Measurements from ENCODE around the gene KREMEN1.
"Not testable (repeated sequence)": the region's sequence is repeated elsewhere in the genome, so short reads cannot be mapped to it uniquely, and the experiment has no call there.

KREMEN1 gene, protein sequence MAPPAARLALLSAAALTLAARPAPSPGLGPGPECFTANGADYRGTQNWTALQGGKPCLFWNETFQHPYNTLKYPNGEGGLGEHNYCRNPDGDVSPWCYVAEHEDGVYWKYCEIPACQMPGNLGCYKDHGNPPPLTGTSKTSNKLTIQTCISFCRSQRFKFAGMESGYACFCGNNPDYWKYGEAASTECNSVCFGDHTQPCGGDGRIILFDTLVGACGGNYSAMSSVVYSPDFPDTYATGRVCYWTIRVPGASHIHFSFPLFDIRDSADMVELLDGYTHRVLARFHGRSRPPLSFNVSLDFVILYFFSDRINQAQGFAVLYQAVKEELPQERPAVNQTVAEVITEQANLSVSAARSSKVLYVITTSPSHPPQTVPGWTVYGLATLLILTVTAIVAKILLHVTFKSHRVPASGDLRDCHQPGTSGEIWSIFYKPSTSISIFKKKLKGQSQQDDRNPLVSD
- long read RNA-seq, donor 1, full-length matches to known transcripts = 1 of 1 reads
- long read RNA-seq, donor 1, partial matches to known transcripts = 0 of 1 reads
- long read RNA-seq, donor 1, other reads (novel, unspliced or antisense) = 0 of 1 reads
- long read RNA-seq, donor 2, full-length matches to known transcripts = 3 of 3 reads
- long read RNA-seq, donor 2, partial matches to known transcripts = 0 of 3 reads
- long read RNA-seq, donor 2, other reads (novel, unspliced or antisense) = 0 of 3 reads
- long read RNA-seq, donor 3, partial matches to known transcripts = 0 of 1 reads
- long read RNA-seq, donor 3, other reads (novel, unspliced or antisense) = 0 of 1 reads
- long read RNA-seq, donor 4, full-length matches to known transcripts = 2 of 2 reads
- long read RNA-seq, donor 4, partial matches to known transcripts = 0 of 2 reads
- long read RNA-seq, donor 4, other reads (novel, unspliced or antisense) = 0 of 2 reads
- long read RNA-seq, donor 5, full-length matches to known transcripts = 4 of 4 reads
- long read RNA-seq, donor 5, partial matches to known transcripts = 0 of 4 reads
- long read RNA-seq, donor 5, other reads (novel, unspliced or antisense) = 0 of 4 reads
- long read RNA-seq, donor 6, full-length matches to known transcripts = 1 of 1 reads
- long read RNA-seq, donor 6, partial matches to known transcripts = 0 of 1 reads
- long read RNA-seq, donor 6, other reads (novel, unspliced or antisense) = 0 of 1 reads
- long read RNA-seq, donor 7, full-length matches to known transcripts = 5 of 5 reads
- long read RNA-seq, donor 7, partial matches to known transcripts = 0 of 5 reads
- long read RNA-seq, donor 7, other reads (novel, unspliced or antisense) = 0 of 5 reads
- long read RNA-seq, donor 8, partial matches to known transcripts = 13 of 13 reads
- long read RNA-seq, donor 8, other reads (novel, unspliced or antisense) = 0 of 13 reads

DNA sequence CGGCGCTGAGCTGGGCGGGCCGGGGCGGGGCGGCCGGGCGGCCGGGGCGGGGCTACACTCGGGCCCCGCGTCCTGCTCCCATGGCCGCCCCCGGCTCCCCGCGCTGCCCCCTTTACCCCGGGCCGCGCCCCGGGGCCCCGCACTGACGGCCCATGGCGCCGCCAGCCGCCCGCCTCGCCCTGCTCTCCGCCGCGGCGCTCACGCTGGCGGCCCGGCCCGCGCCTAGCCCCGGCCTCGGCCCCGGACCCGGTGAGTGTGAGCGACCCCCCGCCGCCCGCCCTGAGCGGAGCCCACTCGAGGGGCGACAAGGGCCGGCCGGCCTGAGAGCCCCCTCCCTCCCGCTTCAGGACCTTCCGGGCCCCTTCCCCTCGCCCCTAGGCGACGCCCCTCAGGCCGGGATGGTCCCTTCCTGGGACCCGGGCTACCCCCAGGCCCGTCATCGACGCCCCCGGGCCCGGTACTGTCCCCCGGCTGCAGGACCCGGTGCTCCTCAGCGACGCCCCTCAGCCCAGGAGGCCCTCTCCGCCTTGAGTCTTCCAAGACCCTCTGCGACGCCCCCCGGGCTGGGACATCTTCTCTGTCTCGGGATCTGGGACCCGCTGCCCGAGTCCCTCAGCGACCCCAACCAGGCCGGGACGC, at the start of gene KREMEN1:
KREMEN1 (plus strand) TSS at position 57 of the 639 bp plus-strand sequence; CDS start at position 153, 96 bp downstream.
- DNase-seq = peak; percentile 65

- DNase-seq = no peak
Observed at GRCh38 chr22:29023172-29023796, 49.6 kb upstream of the KREMEN1 start.

GRCh38 chr22:29026579-29026978, 46.3 kb upstream of the KREMEN1 start:
- no peak for DNase-seq

DNA sequence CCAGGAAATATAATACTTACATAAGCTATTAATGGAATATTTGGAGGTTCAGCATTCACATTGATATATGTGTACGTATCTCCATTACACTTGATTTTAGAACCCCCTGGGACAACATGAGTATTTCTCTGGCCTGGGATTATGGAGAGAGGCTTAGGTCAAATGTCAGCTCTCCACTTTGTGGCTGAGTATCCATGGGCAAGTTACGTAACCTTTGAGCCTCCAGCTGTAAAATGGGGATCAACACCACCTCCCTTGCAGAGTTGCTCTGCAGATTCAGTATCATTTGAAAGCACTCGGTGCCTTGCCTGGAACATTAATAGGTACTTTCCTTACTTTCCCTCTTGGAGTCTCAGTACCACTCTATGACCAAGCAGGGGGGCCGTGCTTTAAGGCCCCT, 44.4 kb upstream of the KREMEN1 start:
- DNase-seq = no peak

DNA sequence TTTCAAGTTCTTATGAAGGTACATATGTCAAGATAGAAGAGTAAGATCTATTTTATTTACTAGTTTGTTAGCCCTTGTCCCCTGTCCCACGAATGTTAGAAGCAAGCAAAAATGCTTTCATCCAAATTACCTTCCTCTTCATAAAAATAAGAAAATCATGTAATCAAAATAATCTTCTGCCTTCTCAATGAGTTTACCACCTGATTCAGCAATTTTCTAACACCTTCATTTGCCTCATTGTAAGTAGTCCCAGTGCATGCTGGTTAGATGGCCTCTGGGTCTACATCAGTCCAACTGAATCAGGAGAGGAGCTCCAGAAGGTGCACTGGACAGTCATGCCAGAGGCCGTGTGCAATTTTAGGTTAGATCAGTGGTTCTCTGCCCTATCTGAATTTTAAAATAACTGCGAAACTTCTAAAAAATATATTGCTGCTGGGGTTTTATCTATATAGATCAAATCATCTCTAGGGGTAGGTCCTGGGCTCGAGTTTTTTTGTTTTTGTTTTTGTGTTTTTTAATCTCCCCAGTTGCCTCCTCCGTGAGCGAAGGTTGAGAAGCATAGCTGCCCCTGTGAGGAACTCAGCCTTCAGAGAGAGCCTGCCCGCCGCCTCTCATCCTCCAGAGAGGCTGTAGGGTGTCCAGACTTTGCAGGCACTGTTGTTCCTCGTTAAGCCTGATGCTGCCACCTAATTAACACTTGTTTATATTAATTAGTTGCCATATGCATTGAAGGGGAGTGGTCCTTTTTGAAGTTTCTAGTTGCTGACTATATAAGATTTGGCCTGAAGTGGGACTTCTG, 43.4 kb upstream of the KREMEN1 start:
- no peak for DNase-seq

DNA sequence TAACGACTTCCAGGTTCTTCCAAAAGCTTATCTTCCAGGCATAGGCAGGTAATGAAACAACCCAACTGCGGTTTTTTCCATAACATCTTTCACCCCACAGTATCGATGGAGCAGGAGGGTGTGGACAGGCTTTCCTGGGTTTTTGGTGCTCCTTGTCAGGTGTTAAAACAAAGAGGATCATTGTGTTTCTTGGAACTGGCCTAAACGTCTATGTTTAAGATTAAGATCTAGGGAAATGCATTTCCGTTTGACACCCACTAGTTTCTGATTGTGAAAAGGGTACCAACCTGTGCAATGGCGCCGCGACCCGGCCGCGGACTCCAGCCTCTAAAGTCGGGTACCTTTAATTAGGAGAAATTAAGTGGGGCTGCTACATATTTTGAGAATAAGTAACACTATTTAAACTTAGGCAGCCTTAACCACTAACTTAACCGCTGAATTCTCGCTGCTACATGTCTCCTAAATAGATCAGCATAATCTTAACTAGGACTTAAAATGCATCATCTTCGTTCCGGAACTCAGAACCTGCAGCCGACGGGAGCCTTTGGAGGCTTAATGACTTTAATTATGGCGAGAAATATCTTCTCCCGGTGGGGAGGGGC, 42.7 kb upstream of the KREMEN1 start:
- DNase-seq = peak; percentile 56

DNA sequence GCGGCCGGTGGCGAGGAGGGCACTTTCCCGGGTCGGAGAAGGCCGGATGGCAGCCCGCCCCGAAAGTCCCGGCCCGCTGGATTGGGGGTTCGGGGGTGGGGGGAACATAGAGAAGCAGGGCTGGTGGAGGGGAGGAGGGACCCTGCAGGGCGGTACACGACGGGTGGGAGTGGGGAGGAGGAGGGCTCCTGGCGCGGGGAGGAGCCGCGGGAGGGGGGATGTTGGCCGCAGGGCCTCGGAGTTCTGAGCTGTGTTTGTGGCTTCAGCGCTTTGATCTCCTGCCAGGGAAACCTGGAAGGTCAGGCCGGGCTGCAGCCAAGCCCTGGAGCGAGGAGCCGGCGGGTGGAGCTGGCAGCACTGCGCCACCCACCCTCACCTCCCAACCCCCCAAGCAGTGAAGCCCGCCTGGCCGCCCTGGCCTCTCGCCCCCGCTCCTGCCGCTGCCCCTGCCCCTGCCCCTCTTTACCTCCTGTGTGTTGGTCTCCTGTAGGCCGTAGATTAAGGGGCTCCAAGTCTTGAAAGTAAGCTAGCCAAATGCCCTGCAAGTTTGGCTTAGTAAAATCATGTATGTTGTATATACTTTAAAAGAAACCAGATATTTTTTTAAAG, 42.1 kb upstream of the KREMEN1 start:
- DNase-seq = no peak

- DNase-seq = peak; percentile 76
Observed at GRCh38 chr22:29031227-29032011, 41.4 kb upstream of the KREMEN1 start.

DNA sequence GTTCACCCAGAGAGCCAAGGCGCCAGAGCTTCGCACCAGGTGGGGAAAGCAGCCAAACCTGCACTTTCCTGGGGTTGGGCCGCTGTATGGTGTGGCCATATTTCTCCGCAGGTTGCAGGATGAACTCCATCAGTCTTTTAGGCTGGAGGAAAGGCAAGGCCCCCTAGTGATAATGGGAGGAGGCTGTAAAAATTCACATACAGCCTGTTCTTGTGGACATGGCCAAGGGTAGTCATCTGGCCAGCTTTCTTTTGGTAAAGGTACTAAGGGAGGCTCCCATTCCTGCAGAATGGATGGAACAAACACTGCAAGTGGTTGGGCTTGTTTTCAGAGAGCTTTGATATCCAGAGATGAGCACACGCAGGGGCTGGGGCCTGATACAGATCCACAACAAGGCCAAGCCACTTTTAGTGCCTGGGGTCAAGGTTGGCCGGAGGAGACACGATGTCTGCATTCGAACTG, 40.8 kb upstream of the KREMEN1 start:
- no peak for DNase-seq

DNA sequence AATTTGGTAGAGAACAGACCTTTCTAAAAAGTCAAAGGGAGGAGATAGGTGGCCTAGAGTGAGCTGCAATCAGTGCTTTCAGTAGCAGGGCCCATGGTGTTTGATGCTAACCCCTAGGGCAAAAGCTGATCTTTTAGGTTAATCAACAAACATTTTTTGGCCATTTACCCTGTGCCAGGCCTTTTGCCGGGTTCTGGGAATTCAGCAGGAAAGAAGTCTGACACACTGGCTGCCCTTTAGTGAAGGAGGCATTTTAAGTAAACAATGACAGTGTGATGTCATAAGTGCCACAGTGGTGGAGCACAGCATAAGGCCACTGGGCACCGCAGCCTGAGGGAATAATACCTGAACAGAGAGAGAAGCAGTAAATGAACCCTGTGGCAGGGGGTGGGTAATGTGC, 40.3 kb upstream of the KREMEN1 start:
- DNase-seq = no peak

- DNase-seq = no peak
Observed at GRCh38 chr22:29037340-29037932, 35.4 kb upstream of the KREMEN1 start.

DNA sequence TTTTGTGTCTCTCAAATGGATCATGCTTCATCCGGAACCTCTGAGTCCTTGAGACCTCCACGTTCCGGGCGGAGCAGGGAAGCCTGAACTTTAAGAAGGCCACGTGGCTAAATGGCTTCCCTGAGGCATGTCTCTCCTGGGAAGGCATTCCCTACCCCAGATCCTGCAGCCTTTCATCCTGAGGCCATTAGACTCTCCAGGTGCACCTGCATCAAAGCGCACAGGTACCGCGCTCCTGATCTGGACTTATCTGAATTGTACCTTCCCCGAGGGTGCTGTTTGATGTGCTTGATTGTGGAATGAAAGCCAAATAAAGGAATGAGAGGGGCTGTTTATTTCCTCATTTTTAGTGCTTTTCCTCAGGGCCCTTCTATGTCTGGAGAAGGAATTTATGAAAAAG, 33.7 kb upstream of the KREMEN1 start:
- no peak for DNase-seq

GRCh38 chr22:29039684-29040083, 33.2 kb upstream of the KREMEN1 start:
- DNase-seq = not testable (repeated sequence)

DNA sequence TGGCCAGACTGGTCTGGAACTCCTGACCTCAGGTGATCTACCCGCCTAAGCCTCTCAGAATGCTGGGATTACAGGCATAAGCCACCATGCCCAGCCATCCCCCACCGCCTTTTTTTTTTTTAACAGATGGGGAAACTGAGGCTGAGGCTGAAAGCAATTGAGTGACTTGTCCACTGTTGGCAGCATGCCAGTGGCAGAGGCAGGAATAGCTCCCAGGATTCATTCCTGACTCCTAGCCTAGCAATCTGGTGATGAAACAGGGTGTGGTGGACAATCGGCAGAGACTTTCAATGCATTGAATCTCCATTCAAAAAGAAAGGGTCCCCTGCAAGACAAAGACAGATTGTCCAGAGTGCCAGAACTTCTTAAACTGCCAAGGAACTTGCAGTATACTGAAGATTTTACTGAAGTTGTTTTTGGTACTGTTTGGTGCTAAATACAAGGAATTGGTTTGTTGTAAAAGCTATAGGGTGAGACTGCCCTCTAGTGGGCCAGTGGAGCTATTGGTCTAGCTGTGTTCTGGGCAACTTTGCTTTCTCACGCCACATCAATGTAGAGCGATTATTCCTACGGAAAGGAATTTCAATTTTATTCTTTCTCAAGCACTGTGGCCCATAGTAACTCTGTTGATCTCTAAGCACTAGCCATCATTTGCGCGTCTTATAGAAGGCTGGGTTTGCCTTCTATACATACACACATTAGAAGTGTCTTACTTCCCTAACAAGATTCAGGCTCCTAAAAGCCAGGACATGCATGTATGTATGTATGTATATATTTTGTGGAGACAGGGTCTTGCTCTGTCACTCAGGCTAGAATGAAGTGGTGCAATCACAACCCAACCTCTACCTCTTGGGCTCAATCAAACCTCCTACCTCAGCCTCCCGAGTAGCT, 32.2 kb upstream of the KREMEN1 start:
- peak; percentile 55 for DNase-seq

- DNase-seq = no peak
Observed at GRCh38 chr22:29041408-29041807, 31.4 kb upstream of the KREMEN1 start.

GRCh38 chr22:29043906-29044575, 28.8 kb upstream of the KREMEN1 start:
- DNase-seq = no peak
